B cell (primary cell): ENCODE measurements around the gene GMEB2. TPM values are rescaled to one million over a fixed set of nuclear protein-coding genes. Genes with fewer than 3 reads are reported as not detected.
"Not testable (repeated sequence)": the region's sequence is repeated elsewhere in the genome, so short reads cannot be mapped to it uniquely, and the experiment has no call there.

Experiments used
- ATAC-seq: fragments of 200-7000 bp; cut with Tn5 transposase; one replicate; pipeline ENCODE4 v1.10.0; 2021; ENCODE audit warnings: low read depth, mild to moderate bottlenecking, moderate number of reproducible peaks, moderate library complexity
- CTCF ChIA-PET: fragments of 350-600 bp; sonication (Branson Sonifier 250); formaldehyde crosslinking; loops from one replicate; lab custom pipeline; 2021; ENCODE audit warnings: antibody characterized with exemption, inconsistent platforms; lab: Charles Lee
- POLR2A ChIA-PET: fragments of 350-600 bp; sonication (Branson Sonifier 250); formaldehyde crosslinking; loops from one replicate; lab custom pipeline; 2021; ENCODE audit warnings: antibody characterized with exemption; lab: Charles Lee
- DNase-seq: peaks from one replicate; pipeline ENCODE4 v3.0.0; 2013
- H2AFZ ChIP-seq: 2 replicates; pipeline ENCODE4 v1.6.1; 2012; ENCODE audit warnings: mild to moderate bottlenecking, low read depth, low read length; ENCODE audit not compliant: insufficient read depth, poor library complexity, severe bottlenecking
- H3K27ac ChIP-seq, 2 donors: 1 replicate in 1 of 2; 2 replicates in 1 of 2; pipeline ENCODE4 v1.5.1; 2012 to 2013; ENCODE audit warnings: low read length in 2 of 2, mild to moderate bottlenecking in 2 of 2, moderate library complexity in 1 of 2
- H3K27me3 ChIP-seq, 4 experiments: fragments of 200-600 bp in 1 of 4; sonication (generic) in 1 of 4; replicated peaks in 1 of 4; 1 replicate in 2 of 4; 2 replicates in 2 of 4; pipeline versions ENCODE4 v1.6.1 to v1.7.0; 2013 to 2016; ENCODE audit warnings: low read length in 3 of 4, mild to moderate bottlenecking in 2 of 4, mixed read lengths in 1 of 4, moderate library complexity in 1 of 4; ENCODE audit not compliant: insufficient read depth in 4 of 4, control insufficient read depth in 3 of 4; ENCODE audit errors: control extremely low read depth in 1 of 4
- H3K36me3 ChIP-seq, 2 experiments: replicated peaks in 1 of 2; 1 replicate in 1 of 2; 2 replicates in 1 of 2; pipeline versions ENCODE4 v1.6.1 to v1.7.1; 2013; ENCODE audit warnings: low read length in 1 of 2; ENCODE audit not compliant: insufficient read depth in 2 of 2, control insufficient read depth in 1 of 2; ENCODE audit errors: control extremely low read depth in 1 of 2, extremely low read depth in 1 of 2
- H3K4me1 ChIP-seq, 2 donors: fragments of 200-600 bp in 1 of 2; sonication (generic) in 1 of 2; 1 replicate in 1 of 2; 2 replicates in 1 of 2; pipeline versions ENCODE4 v1.5.1 to v1.6.1; 2013 to 2017; ENCODE audit warnings: low read length in 2 of 2; ENCODE audit not compliant: control insufficient read depth in 2 of 2, insufficient read depth in 2 of 2
- H3K4me2 ChIP-seq: replicated peaks from 2 replicates; pipeline ENCODE3; 2012; ENCODE audit warnings: mild to moderate bottlenecking, low read depth, low read length; ENCODE audit not compliant: poor library complexity, severe bottlenecking
- H3K4me3 ChIP-seq, 5 experiments: fragments of 200-600 bp in 1 of 5; sonication (generic) in 1 of 5; 1 replicate in 3 of 5; 2 replicates in 2 of 5; pipeline versions ENCODE4 v1.5.1 to v1.7.0; 2011 to 2016; ENCODE audit warnings: low read length in 4 of 5, mild to moderate bottlenecking in 4 of 5, low read depth in 2 of 5, control low read depth in 1 of 5, moderate library complexity in 1 of 5; ENCODE audit not compliant: insufficient read depth in 1 of 5; ENCODE audit errors: control extremely low read depth in 1 of 5, extremely low read depth in 1 of 5
- H3K79me2 ChIP-seq: fragments of 200-600 bp; sonication (generic); one replicate; pipeline ENCODE4 v1.6.0; 2016; ENCODE audit warnings: low read length; ENCODE audit not compliant: control insufficient read depth, insufficient read depth
- H3K9ac ChIP-seq: fragments of 200-600 bp; sonication (generic); 2 replicates; pipeline ENCODE4 v1.6.1; 2017; ENCODE audit warnings: mild to moderate bottlenecking, low read length, moderate library complexity
- H3K9me3 ChIP-seq, 3 donors: one replicate each; pipeline versions ENCODE4 v1.6.1 to v1.7.1; 2013; ENCODE audit warnings: low read length in 2 of 3; ENCODE audit not compliant: control insufficient read depth in 2 of 3, insufficient read depth in 1 of 3; ENCODE audit errors: control extremely low read depth in 1 of 3
- H4K20me1 ChIP-seq: 2 replicates; pipeline ENCODE4 v1.6.0; 2012; ENCODE audit warnings: mild to moderate bottlenecking, low read length; ENCODE audit not compliant: insufficient read depth, control insufficient read depth, poor library complexity, severe bottlenecking
- H3K27ac Mint-ChIP-seq: one replicate; pipeline ENCODE4 v1.8.0; 2021; ENCODE audit warnings: mixed read lengths
- H3K27me3 Mint-ChIP-seq: one replicate; pipeline ENCODE4 v1.8.0; 2021; ENCODE audit warnings: mixed read lengths
- H3K4me1 Mint-ChIP-seq: one replicate; pipeline ENCODE4 v1.8.0; 2021; ENCODE audit warnings: mixed read lengths
- H3K4me3 Mint-ChIP-seq: one replicate; pipeline ENCODE4 v1.8.0; 2021; ENCODE audit warnings: mixed read lengths
- H3K9me3 Mint-ChIP-seq: one replicate; pipeline ENCODE4 v1.8.0; 2022; ENCODE audit warnings: mixed read lengths; ENCODE audit not compliant: insufficient read depth
- CTCF ChIP-seq: fragments of 200-600 bp; IDR thresholded peaks from one replicate; pipeline ENCODE4 v1.8.0; 2022; ENCODE audit warnings: antibody characterized with exemption, mild to moderate bottlenecking
- EZH2 ChIP-seq: IDR thresholded peaks from 2 replicates; pipeline ENCODE4 v1.6.1; 2012; ENCODE audit warnings: borderline replicate concordance, low read depth, mild to moderate bottlenecking, moderate library complexity, low read length; ENCODE audit not compliant: insufficient read depth, poor library complexity, severe bottlenecking
- WGBS: methylation state at CpG from one replicate; pipeline ENCODE4 v1.1.5; 2013; ENCODE audit warnings: missing lambda C conversion rate; ENCODE audit not compliant: insufficient coverage; 5-methylcytosine and 5-hydroxymethylcytosine counted together
- intact Hi-C: fragments of 100-400 bp; cut with micrococcal nuclease; formaldehyde crosslinking; loops from one replicate; pipeline ENCODE4 v1.10.0; 2022
- polyA plus RNA-seq: library from polyadenylated mRNA; depleted of rRNA; stranded (reverse); fragments of >200 nt; gene quantifications from 2 replicates; pipeline ENCODE4 v1.2.3, GENCODE V29; 2012
- total RNA-seq, 2 donors: library from RNA; stranded (reverse); fragments of 120-200 nt in 1 of 2; gene quantifications; 1 replicate in 1 of 2; 2 replicates in 1 of 2; pipeline versions ENCODE4 v1.2.3 to v1.2.4, GENCODE V29; 2013 to 2022

GMEB2 gene
- total and polyA plus RNA-seq, 2 donors (not counting 1 experiment from before 2014, with no cell fraction given): 17.7 to 24.5 TPM

GRCh38 chr20:63652192-63652980, 25.5 kb upstream of the GMEB2 start:
- H3K9me3 ChIP-seq: peaks cover 0 to 4% (median 0%) of the 10 kb centered on the region in 3 donors
- ChIA-PET CTCF (interaction anchor here (1.1 kb wide), 1 partner anchor 10 kb away, joined by 4 read pairs; no protein-coding TSS in a partner anchor), POLR2A (no interaction called here)
- ATAC-seq: peak; percentile 48
- peaks cover 0 to 31% (median 11%) of the 10 kb centered on the region in 4 experiments for H3K27me3 ChIP-seq
- peak overlapping the region; percentile 92 for H3K4me2 ChIP-seq
- peak overlapping the region; percentile 75 for H3K4me3 Mint-ChIP-seq
- no peak overlapping the region for H3K27ac ChIP-seq
- intact Hi-C loops: no loop called here
- H3K79me2 ChIP-seq: no peaks in the 10 kb centered on the region
- H3K27me3 Mint-ChIP-seq: no peaks in the 10 kb centered on the region
- DNase-seq: peak; percentile 45
- no peaks in the 10 kb centered on the region for H3K36me3 ChIP-seq
- H3K9ac ChIP-seq: peak overlapping the region; percentile 49
- TF ChIP-seq CTCF (no peak), EZH2 (no peak)
- H2AFZ ChIP-seq: peak overlapping the region; percentile 73
- WGBS: 2% methylated on average over 74 of the region's 91 CpGs
- peaks cover 16 to 31% of the 10 kb centered on the region in 2 donors for H3K4me1 ChIP-seq
- no peaks in the 10 kb centered on the region for H3K9me3 Mint-ChIP-seq
- H3K4me1 Mint-ChIP-seq: peaks cover 11% of the 10 kb centered on the region
- H3K4me3 ChIP-seq: peak overlapping the region in 4 of 5 experiments; percentile 28 to 59 (median 47)
- no peaks in the 10 kb centered on the region for H4K20me1 ChIP-seq
- H3K27ac Mint-ChIP-seq: no peak overlapping the region

GRCh38 chr20:63651942-63652191, 25.0 kb upstream of the GMEB2 start:
- no peaks in the 10 kb centered on the region for H3K79me2 ChIP-seq

GRCh38 chr20:63650486-63650885, 23.6 kb upstream of the GMEB2 start:
- H3K27me3 Mint-ChIP-seq, CTCF ChIA-PET, H3K36me3 ChIP-seq, H3K4me3 ChIP-seq, ATAC-seq, H3K9me3 Mint-ChIP-seq, H2AFZ ChIP-seq, H3K27ac Mint-ChIP-seq, H3K9me3 ChIP-seq, H3K9ac ChIP-seq, H4K20me1 ChIP-seq, H3K4me3 Mint-ChIP-seq, DNase-seq, H3K27ac ChIP-seq, intact Hi-C loops, H3K4me2 ChIP-seq, H3K79me2 ChIP-seq: not testable (repeated sequence)
- H3K4me1 ChIP-seq: peaks cover 15 to 26% of the 10 kb centered on the region in 2 donors
- peaks cover 11% of the 10 kb centered on the region for H3K4me1 Mint-ChIP-seq
- H3K27me3 ChIP-seq: peaks cover 0 to 23% (median 11%) of the 10 kb centered on the region in 4 experiments
- whole genome bisulfite sequencing: no CpG with 5 or more reads among the region's 25 CpGs
- POLR2A ChIA-PET: interaction anchor here (0.6 kb wide), 2 partner anchors 19 to 98 kb away, joined by 3 to 5 read pairs; no protein-coding TSS in a partner anchor

More at GRCh38 chr20:63651942-63652191, 25.0 kb upstream of the GMEB2 start:
- ChIA-PET CTCF (interaction anchor here (1.1 kb wide), 1 partner anchor 10 kb away, joined by 4 read pairs; no protein-coding TSS in a partner anchor), POLR2A (no interaction called here)
- peaks cover 0 to 4% (median 0%) of the 10 kb centered on the region in 3 donors for H3K9me3 ChIP-seq
- H3K4me1 ChIP-seq: peaks cover 15 to 26% of the 10 kb centered on the region in 2 donors
- peak overlapping the region; percentile 73 for H2AFZ ChIP-seq
- intact Hi-C loops: no loop called here
- peak overlapping the region; percentile 75 for H3K4me3 Mint-ChIP-seq
- H3K27me3 Mint-ChIP-seq: no peaks in the 10 kb centered on the region
- peak overlapping the region in 3 of 5 experiments; percentile 45 to 59 (median 49) for H3K4me3 ChIP-seq
- H3K4me2 ChIP-seq: peak overlapping the region; percentile 92
- no peak for TF ChIP-seq EZH2
- peak; percentile 23 for ATAC-seq
- peaks cover 11% of the 10 kb centered on the region for H3K4me1 Mint-ChIP-seq
- H4K20me1 ChIP-seq: no peaks in the 10 kb centered on the region
- no peak overlapping the region for H3K27ac ChIP-seq
- no peak overlapping the region for H3K27ac Mint-ChIP-seq
- peak overlapping the region; percentile 49 for H3K9ac ChIP-seq
- WGBS: 30% methylated on average over 7 of the region's 11 CpGs
- no peaks in the 10 kb centered on the region for H3K36me3 ChIP-seq
- no peak for DNase-seq
- H3K9me3 Mint-ChIP-seq: no peaks in the 10 kb centered on the region
- H3K27me3 ChIP-seq: peaks cover 0 to 31% (median 11%) of the 10 kb centered on the region in 4 experiments
